MM.1S (cell line): ENCODE results near the gene TBC1D9B.

Experiments used
- DNase-seq: peaks from one replicate; pipeline ENCODE4 v3.0.0-alpha.2; 2015
- H2AFZ ChIP-seq: fragments of 300-600 bp; sonication (generic); 2 replicates; pipeline ENCODE4 v1.6.0; 2016; ENCODE audit warnings: antibody characterized with exemption, low read length
- H3F3A ChIP-seq: fragments of 300-600 bp; sonication (generic); 2 replicates; pipeline ENCODE4 v1.6.1; 2016; ENCODE audit warnings: mild to moderate bottlenecking, antibody characterized with exemption, low read length, moderate library complexity, mixed read lengths; ENCODE audit not compliant: insufficient read depth
- H3K27ac ChIP-seq: fragments of 300-600 bp; sonication (generic); 2 replicates; pipeline ENCODE4 v1.5.1; 2016; ENCODE audit warnings: mild to moderate bottlenecking, low read length
- H3K27me3 ChIP-seq: fragments of 300-600 bp; sonication (generic); replicated peaks from 2 replicates; pipeline ENCODE4 v1.6.0; 2016; ENCODE audit warnings: low read length; ENCODE audit not compliant: insufficient read depth
- H3K36me3 ChIP-seq: fragments of 300-600 bp; sonication (generic); replicated peaks from 2 replicates; pipeline ENCODE4 v1.6.1; 2016; ENCODE audit warnings: mild to moderate bottlenecking, low read length, mixed read lengths; ENCODE audit not compliant: insufficient read depth
- H3K4me1 ChIP-seq: fragments of 300-600 bp; sonication (generic); 2 replicates; pipeline ENCODE4 v1.6.1; 2016; ENCODE audit warnings: low read length, mixed read lengths
- H3K4me2 ChIP-seq: fragments of 300-600 bp; sonication (generic); 2 replicates; pipeline ENCODE4 v1.6.0; 2016; ENCODE audit warnings: low read depth, low read length
- H3K4me3 ChIP-seq: fragments of 300-600 bp; sonication (generic); 2 replicates; pipeline ENCODE4 v1.5.1; 2016; ENCODE audit warnings: low read length, mixed read lengths
- H3K79me2 ChIP-seq: fragments of 300-600 bp; sonication (generic); 2 replicates; pipeline ENCODE4 v1.6.1; 2016; ENCODE audit warnings: mixed run types, low read length, mixed read lengths
- H3K9ac ChIP-seq: fragments of 300-600 bp; sonication (generic); 2 replicates; pipeline ENCODE4 v1.6.1; 2016; ENCODE audit warnings: low read length, mixed read lengths
- H3K9me2 ChIP-seq: fragments of 300-600 bp; sonication (generic); replicated peaks from 2 replicates; pipeline ENCODE4 v1.6.1; 2016; ENCODE audit warnings: mild to moderate bottlenecking, low read length, mixed read lengths; ENCODE audit not compliant: insufficient read depth
- H3K9me3 ChIP-seq: fragments of 300-600 bp; sonication (generic); replicated peaks from 2 replicates; pipeline ENCODE4 v1.6.1; 2016; ENCODE audit warnings: mild to moderate bottlenecking, low read length, mixed read lengths; ENCODE audit not compliant: insufficient read depth
- H4K20me1 ChIP-seq: fragments of 300-600 bp; sonication (generic); 2 replicates; pipeline ENCODE4 v1.6.1; 2016; ENCODE audit warnings: mild to moderate bottlenecking, low read length, moderate library complexity, mixed read lengths; ENCODE audit not compliant: insufficient read depth
- CTCF ChIP-seq: fragments of 300-600 bp; sonication (generic); IDR thresholded peaks from 2 replicates; pipeline ENCODE4 v1.5.1; 2016; ENCODE audit warnings: antibody characterized with exemption, low read length, mixed read lengths
- EZH2 ChIP-seq: fragments of 300-600 bp; sonication (generic); optimal IDR thresholded peaks from 2 replicates; pipeline ENCODE3; 2017; ENCODE audit warnings: low read depth, mild to moderate bottlenecking, antibody characterized with exemption, low read length, mixed read lengths
- EZH2phosphoT487 ChIP-seq: fragments of 300-600 bp; sonication (generic); IDR thresholded peaks from 2 replicates; pipeline ENCODE4 v1.6.1; 2018; ENCODE audit warnings: antibody characterized with exemption, low read length

Gene TBC1D9B

GRCh38 chr5:179954434-179954833, 46.7 kb upstream of the TBC1D9B start:
- no peaks in the 10 kb centered on the region for H3K79me2 ChIP-seq
- no peak for DNase-seq
- no peaks in the 10 kb centered on the region for H3K36me3 ChIP-seq
- H3K9ac ChIP-seq, result no peak overlapping the region
- no peak overlapping the region for H3K4me3 ChIP-seq
- H3K27me3 ChIP-seq, result no peaks in the 10 kb centered on the region
- no peak for TF ChIP-seq EZH2
- H3K9me3 ChIP-seq, result no peaks in the 10 kb centered on the region
- H4K20me1 ChIP-seq, result no peaks in the 10 kb centered on the region
- no peak overlapping the region for H3K27ac ChIP-seq
- H3K4me2 ChIP-seq, result no peak overlapping the region
- H3F3A ChIP-seq, result no peaks in the 10 kb centered on the region
- no peak overlapping the region for H2AFZ ChIP-seq
- H3K4me1 ChIP-seq, result no peaks in the 10 kb centered on the region
- H3K9me2 ChIP-seq, result no peaks in the 10 kb centered on the region

GRCh38 chr5:179953987-179954386, 46.3 kb upstream of the TBC1D9B start:
- Histone ChIP-seq H2AFZ (no peak overlapping the region), H3K79me2 (no peaks in the 10 kb centered on the region), H3K4me2 (no peak overlapping the region), H3K9ac (no peak overlapping the region), H3K9me2 (no peaks in the 10 kb centered on the region), H4K20me1 (no peaks in the 10 kb centered on the region), H3K36me3 (no peaks in the 10 kb centered on the region), H3K4me3 (no peak overlapping the region), H3K27ac (no peak overlapping the region), H3K4me1 (no peaks in the 10 kb centered on the region), H3F3A (no peaks in the 10 kb centered on the region), H3K9me3 (no peaks in the 10 kb centered on the region), H3K27me3 (no peaks in the 10 kb centered on the region)
- DNase-seq, result no peak
- TF ChIP-seq CTCF, result no peak
- TF ChIP-seq EZH2, result no peak
- TF ChIP-seq EZH2phosphoT487, result no peak

DNA sequence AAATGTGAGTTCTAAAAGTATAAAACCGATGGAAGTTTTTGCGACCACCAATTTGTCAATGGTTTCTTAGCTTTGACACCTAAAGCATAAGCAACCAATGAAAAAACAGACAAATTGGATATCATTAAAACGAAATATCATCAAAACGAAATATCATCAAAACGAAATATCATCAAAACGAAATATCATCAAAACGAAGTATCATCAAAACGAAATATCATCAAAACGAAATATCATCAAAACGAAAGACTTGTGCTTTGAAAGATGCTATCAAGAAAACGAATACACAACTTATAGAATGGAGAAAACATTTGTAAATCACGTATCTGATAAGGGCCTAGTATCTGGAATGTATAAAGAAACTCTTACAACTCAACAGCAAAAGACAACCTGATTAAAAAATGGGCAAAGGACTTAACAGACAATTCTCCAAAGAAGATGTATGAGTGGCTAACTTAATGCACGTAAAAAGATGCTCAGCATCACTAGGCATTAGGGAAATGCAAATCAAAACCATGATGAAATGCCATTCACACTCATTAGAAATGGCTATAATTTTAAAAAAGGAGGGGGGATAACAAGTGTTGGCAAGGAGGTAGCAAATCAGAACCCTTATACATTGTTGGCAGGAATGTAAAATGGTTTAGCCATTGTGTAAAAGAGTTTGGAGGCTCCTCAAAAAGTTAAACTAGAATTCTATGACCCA, 29.4 kb upstream of the TBC1D9B start:
- H3K9me3 ChIP-seq, result no peaks in the 10 kb centered on the region; the same call in 1 of the 2 replicates
- H3K4me2 ChIP-seq, result no peak overlapping the region
- H3K4me1 ChIP-seq, result no peaks in the 10 kb centered on the region
- H3K27ac ChIP-seq, result no peak overlapping the region
- no peak for DNase-seq
- no peak overlapping the region for H3K9ac ChIP-seq
- TF ChIP-seq CTCF, result no peak
- TF ChIP-seq EZH2, result no peak
- TF ChIP-seq EZH2phosphoT487, result no peak
- no peaks in the 10 kb centered on the region for H3K79me2 ChIP-seq
- no peak overlapping the region for H3K4me3 ChIP-seq
- no peaks in the 10 kb centered on the region for H3K36me3 ChIP-seq
- H4K20me1 ChIP-seq, result no peaks in the 10 kb centered on the region
- no peak overlapping the region for H2AFZ ChIP-seq
- 0 out of 2 replicates have a peak, but pooled peaks cover 5% of the 10 kb centered on the region for H3K27me3 ChIP-seq
- H3F3A ChIP-seq, result no peaks in the 10 kb centered on the region
- H3K9me2 ChIP-seq, result no peaks in the 10 kb centered on the region

GRCh38 chr5:179930788-179931473, 23.2 kb upstream of the TBC1D9B start:
- Histone ChIP-seq H3K9me3 (no peaks in the 10 kb centered on the region; the same call in 1 of the 2 replicates), H3K79me2 (no peaks in the 10 kb centered on the region), H3K4me3 (no peak overlapping the region), H3K36me3 (no peaks in the 10 kb centered on the region), H3F3A (no peaks in the 10 kb centered on the region), H3K9me2 (no peaks in the 10 kb centered on the region), H2AFZ (no peak overlapping the region), H4K20me1 (no peaks in the 10 kb centered on the region), H3K4me1 (no peaks in the 10 kb centered on the region), H3K27me3 (no peaks in the 10 kb centered on the region), H3K27ac (no peak overlapping the region), H3K4me2 (no peak overlapping the region), H3K9ac (no peak overlapping the region)
- no peak for DNase-seq
- TF ChIP-seq EZH2phosphoT487 (no peak), EZH2 (no peak), CTCF (no peak)
